Measurements from ENCODE around the gene KDELR1. TPM values are rescaled to one million over a fixed set of nuclear protein-coding genes. Genes with fewer than 3 reads are reported as not detected.

The KDELR1 gene
- polyA plus RNA-seq, 1 donor from 2014 or later = 29.2 TPM

Other genes starting within 250 kb of the KDELR1 start
- gene LIG1, start 221.2 kb downstream of the KDELR1 start, polyA plus RNA-seq = 30.1 TPM
- 2.4 TPM for gene ZSWIM9, start 220.9 kb downstream of the KDELR1 start, polyA plus RNA-seq
- 85.7 TPM for gene CARD8, start 135.6 kb downstream of the KDELR1 start, polyA plus RNA-seq
- gene ZNF114, start 121.5 kb downstream of the KDELR1 start, polyA plus RNA-seq = 0.30 TPM
- 586 TPM for gene EMP3, start 66.0 kb downstream of the KDELR1 start, polyA plus RNA-seq
- 16.2 TPM for gene TMEM143, start 27.6 kb downstream of the KDELR1 start, polyA plus RNA-seq
- not detected for gene SYNGR4, start 27.2 kb downstream of the KDELR1 start, polyA plus RNA-seq
- gene GRIN2D, start 2.1 kb upstream of the KDELR1 start, polyA plus RNA-seq = not detected
- gene GRWD1, start 54.4 kb upstream of the KDELR1 start, polyA plus RNA-seq = 40.3 TPM
- 0.48 TPM for gene KCNJ14, start 64.0 kb upstream of the KDELR1 start, polyA plus RNA-seq
- gene CYTH2, start 77.8 kb upstream of the KDELR1 start, polyA plus RNA-seq = 31.8 TPM
- not detected for gene LMTK3, start 120.3 kb upstream of the KDELR1 start, polyA plus RNA-seq
- not detected for gene SULT2B1, start 160.6 kb upstream of the KDELR1 start, polyA plus RNA-seq
- not detected for gene SPACA4, start 215.2 kb upstream of the KDELR1 start, polyA plus RNA-seq
- gene FAM83E, start 223.5 kb upstream of the KDELR1 start, polyA plus RNA-seq = not detected
- gene RPL18, start 227.6 kb upstream of the KDELR1 start, polyA plus RNA-seq = 2,549 TPM
- gene SPHK2, start 228.0 kb upstream of the KDELR1 start, polyA plus RNA-seq = 11.0 TPM
- gene DBP, start 245.8 kb upstream of the KDELR1 start, polyA plus RNA-seq = 86.1 TPM